AG04450 (cell line): ENCODE measurements around the gene ULBP3. TPM values are rescaled to one million over a fixed set of nuclear protein-coding genes. Genes with fewer than 3 reads are reported as not detected.

Experiments
- polyA plus RNA-seq: library from polyadenylated mRNA; depleted of rRNA; stranded (reverse); fragments of >200 nt; gene quantifications from 2 replicates; pipeline ENCODE4 v1.2.3, GENCODE V29; 2011; rRNA removed

The ULBP3 gene
- polyA plus RNA-seq, 1 experiment, result 16.0 TPM

Other genes with a start within 250 kb of the ULBP3 start
- 64.3 and 71.0 TPM in 2 replicates for gene LRP11, start 204.8 kb downstream of the ULBP3 start, polyA plus RNA-seq
- gene RAET1E, start 171.0 kb downstream of the ULBP3 start, polyA plus RNA-seq, result not detected in 2 replicates
- gene RAET1G, start 146.0 kb downstream of the ULBP3 start, polyA plus RNA-seq, result 3.0 TPM in 2 replicates
- gene ULBP2, start 127.1 kb downstream of the ULBP3 start, polyA plus RNA-seq, result 6.3 and 7.9 TPM in 2 replicates
- gene ULBP1, start 105.2 kb downstream of the ULBP3 start, polyA plus RNA-seq, result 2.6 and 2.8 TPM in 2 replicates
- gene RAET1L, start 43.6 kb downstream of the ULBP3 start, polyA plus RNA-seq, result not detected in 2 replicates
- not detected in 2 replicates for gene PPP1R14C, start 73.9 kb upstream of the ULBP3 start, polyA plus RNA-seq